NCI-H146 treated with DMSO at 0.1 percent for 48 hours (cell line): ENCODE measurements around the gene HOXC4.

ENCODE experiments used
- DNase-seq: peaks from one replicate; lab custom pipeline; 2025; ENCODE audit not compliant: unreplicated experiment; lab: John Stamatoyannopoulos, UW

HOXC4 gene

DNA sequence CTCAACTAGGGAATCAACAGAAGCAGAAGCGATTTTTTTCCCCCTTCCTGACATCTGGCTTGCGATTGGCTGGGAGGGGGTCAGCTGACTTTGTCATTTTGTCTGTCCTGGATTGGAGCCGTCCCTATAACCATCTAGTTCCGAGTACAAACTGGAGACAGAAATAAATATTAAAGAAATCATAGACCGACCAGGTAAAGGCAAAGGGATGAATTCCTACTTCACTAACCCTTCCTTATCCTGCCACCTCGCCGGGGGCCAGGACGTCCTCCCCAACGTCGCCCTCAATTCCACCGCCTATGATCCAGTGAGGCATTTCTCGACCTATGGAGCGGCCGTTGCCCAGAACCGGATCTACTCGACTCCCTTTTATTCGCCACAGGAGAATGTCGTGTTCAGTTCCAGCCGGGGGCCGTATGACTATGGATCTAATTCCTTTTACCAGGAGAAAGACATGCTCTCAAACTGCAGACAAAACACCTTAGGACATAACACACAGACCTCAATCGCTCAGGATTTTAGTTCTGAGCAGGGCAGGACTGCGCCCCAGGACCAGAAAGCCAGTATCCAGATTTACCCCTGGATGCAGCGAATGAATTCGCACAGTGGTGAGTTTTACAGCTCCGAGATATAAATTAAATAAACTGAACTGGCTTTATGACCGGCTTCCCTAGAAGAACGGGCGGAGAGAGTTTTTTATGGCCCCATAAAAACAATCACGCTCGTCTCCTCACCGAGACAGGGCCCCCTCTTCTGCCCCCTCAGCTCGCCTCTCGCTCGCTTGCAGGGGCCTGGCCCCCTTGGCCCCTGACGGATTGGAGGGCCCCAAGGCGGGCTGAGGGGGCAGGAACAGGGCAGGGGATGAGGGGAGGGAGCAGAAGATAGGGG lies 25.1 kb upstream of the HOXC4 start, which contains the start of gene HOXC6:
Gene HOXC6 (plus strand): TSS at position 127 of the 888 bp plus-strand sequence. CDS start 82 bp downstream, at position 209.
- DNase-seq: no peak

DNA sequence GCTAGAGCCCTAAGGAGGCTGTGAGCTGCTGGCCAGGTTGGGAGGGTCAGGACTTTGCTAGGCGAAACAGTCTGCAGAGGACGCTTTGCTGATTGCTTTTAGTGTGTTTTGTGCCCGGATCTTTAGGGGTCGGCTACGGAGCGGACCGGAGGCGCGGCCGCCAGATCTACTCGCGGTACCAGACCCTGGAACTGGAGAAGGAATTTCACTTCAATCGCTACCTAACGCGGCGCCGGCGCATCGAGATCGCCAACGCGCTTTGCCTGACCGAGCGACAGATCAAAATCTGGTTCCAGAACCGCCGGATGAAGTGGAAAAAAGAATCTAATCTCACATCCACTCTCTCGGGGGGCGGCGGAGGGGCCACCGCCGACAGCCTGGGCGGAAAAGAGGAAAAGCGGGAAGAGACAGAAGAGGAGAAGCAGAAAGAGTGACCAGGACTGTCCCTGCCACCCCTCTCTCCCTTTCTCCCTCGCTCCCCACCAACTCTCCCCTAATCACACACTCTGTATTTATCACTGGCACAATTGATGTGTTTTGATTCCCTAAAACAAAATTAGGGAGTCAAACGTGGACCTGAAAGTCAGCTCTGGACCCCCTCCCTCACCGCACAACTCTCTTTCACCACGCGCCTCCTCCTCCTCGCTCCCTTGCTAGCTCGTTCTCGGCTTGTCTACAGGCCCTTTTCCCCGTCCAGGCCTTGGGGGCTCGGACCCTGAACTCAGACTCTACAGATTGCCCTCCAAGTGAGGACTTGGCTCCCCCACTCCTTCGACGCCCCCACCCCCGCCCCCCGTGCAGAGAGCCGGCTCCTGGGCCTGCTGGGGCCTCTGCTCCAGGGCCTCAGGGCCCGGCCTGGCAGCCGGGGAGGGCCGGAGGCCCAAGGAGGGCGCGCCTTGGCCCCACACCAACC lies 23.9 kb upstream of the HOXC4 start:
- no peak for DNase-seq

DNA sequence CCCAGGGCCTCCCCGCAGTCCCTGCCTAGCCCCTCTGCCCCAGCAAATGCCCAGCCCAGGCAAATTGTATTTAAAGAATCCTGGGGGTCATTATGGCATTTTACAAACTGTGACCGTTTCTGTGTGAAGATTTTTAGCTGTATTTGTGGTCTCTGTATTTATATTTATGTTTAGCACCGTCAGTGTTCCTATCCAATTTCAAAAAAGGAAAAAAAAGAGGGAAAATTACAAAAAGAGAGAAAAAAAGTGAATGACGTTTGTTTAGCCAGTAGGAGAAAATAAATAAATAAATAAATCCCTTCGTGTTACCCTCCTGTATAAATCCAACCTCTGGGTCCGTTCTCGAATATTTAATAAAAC lies 23.2 kb upstream of the HOXC4 start:
- DNase-seq: no peak

DNA sequence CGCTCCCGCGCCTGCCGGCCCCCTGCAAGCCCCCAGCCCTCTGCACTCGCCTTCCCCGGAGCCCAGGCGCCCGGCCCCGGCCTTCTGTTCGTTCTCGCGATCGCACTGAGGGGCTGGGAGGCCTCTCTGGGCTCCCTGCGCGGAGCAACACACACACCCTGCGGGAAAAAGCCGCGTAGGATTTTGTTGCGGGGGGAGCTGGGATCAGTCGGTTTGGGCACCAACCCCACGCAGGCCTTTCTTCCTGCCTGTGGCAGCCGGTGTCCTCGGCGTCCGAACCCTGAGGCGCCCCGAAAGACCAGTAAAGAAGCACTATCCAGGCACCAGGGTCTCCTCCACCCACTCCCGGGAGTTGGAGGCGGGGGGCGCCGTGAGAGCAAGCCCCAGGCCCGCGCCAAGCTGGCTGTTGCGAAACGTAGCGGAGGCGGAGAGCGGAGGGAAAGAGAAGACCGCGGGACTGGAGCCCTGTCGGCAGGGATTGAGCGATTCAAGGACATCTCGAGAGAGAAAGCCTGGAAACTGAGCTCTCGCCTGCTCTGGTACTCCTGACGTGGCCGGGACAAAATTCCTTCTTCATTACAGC lies 22.7 kb upstream of the HOXC4 start:
- DNase-seq: no peak

DNA sequence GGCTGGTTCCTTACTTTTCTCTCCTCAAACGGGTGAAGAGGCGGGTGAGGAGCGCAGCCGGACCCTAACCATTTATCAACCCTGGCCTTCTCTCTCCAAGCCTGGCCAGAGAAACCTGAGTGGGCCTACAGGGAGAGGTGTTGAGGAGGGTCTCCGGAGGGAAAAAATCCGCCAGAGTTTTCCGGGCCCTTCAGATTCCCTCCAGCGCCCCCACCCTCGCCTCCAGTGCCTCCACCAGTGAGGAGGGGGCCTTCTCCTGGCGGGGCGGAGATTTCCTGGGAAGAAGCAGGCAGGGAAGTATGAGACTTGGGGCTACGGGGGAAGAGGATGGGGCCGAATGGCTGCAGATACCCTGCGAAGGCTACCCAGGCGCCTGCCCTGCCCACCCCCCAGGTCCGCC lies 22.2 kb upstream of the HOXC4 start:
- DNase-seq: no peak

DNA sequence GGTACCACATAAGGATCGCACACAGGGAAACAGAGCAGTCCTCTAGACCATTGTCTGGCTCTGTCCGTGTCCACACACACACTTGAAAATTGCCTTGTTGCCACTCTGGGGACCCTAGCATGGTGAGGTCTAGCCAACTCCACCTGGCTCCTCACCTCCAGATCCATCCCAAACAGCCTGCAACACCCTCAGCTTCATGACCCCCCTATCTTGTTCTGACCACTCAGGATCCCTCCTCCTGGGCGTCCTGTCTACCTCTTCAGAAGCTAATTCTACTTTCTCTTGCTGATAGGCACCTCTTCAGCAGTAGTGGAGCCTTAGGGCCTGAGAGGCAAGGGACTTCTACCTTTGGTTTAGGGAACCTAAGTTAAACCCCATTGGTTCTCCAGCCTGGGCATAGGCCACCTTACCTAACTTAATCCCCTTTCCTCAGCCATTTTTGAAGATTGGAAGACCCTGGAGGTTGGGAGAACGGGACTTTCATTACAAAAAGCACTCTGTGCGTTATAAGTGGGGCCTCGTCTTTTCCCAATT lies 21.5 kb upstream of the HOXC4 start:
- no peak for DNase-seq

DNA sequence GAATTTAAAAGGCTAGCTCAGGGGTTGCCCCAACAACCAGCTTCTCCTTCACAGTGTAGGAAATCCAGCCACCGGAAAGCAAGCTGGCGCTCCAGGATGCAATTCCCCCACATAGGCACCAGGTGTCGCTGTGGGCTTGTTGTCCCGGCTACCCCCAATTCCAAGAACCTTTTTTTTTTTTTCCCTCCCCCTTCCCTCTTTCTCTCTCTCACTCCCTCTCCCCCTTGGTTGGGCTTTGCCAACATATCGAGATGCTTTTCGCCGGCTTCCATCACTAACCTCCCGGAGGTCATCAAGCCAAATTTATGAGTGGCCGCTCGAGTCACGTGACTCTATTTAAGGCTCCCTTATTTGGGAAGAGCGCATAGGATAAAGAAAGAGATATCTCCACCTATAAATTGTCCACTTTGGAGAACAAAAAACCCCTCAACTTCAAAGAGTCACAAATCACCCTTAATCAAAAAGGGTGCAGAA lies 21.0 kb upstream of the HOXC4 start, which contains the start of gene HOXC5:
Gene HOXC5 (plus strand): TSS at position 424 of the 474 bp plus-strand sequence. CDS start 73 bp downstream, outside the sequence.
- DNase-seq: peak; percentile 33

DNA sequence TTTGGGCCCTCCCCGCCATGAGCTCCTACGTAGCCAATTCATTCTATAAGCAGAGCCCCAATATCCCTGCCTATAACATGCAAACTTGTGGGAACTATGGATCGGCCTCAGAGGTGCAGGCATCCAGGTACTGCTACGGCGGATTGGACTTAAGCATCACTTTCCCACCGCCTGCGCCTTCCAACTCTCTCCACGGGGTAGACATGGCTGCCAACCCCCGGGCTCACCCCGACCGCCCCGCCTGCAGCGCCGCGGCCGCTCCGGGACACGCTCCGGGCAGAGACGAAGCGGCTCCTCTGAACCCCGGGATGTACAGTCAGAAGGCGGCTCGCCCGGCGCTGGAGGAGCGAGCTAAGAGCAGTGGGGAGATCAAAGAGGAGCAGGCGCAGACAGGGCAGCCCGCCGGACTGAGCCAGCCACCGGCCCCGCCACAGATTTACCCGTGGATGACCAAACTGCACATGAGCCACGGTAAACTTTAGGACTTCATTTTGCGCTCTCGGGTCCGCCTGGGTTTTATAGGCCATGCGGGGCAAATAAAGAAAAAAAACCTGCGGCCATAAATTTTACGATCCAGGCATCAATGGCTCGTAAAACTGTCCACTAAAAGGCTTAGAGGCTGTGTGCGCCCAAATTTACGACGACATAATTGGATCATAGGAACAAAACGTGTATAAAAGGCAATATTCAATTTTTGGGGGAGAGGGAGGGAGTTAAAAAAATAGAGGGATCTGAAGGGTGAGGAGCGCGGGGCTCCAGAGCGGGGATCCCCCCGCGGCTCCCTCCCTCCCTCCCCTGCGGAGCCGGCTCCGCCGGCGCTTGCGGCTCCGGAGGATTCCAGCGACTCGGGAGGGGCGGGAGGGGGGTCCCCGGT lies 20.3 kb upstream of the HOXC4 start:
- DNase-seq: no peak

DNA sequence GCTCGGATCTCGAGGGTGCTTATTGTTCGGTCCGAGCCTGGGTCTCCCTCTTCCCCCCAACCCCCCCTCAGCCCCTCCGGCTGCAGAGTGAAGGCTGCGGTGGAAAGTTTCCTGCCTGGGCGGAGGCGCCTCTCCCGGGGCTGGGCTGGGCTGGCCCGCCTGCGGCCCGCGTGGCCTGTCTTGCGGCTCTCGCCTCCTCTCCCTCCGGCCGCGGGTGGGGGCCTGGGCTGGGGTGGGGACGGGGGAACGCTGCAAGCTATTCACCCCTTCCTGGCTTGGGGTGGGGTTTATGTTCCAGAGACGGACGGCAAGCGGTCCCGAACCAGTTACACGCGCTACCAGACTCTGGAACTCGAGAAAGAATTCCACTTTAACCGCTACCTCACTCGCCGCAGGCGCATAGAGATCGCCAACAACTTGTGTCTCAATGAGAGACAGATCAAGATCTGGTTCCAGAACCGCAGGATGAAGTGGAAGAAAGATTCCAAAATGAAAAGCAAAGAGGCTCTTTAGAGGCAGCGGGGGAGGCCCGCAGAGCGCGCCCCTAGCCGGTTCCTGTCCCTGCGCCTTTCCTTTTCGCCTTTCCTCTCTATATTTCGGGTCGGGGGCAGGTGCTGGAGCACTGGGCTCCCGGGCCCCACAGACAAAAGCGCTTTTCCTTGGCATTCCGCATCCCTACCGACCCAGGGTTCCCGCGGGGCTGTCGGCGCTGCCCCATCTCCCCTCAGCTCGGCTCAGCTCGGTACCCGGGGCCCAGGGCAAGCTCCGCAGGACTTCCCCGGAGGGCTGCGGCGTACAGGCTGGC lies 19.5 kb upstream of the HOXC4 start:
- no peak for DNase-seq

DNA sequence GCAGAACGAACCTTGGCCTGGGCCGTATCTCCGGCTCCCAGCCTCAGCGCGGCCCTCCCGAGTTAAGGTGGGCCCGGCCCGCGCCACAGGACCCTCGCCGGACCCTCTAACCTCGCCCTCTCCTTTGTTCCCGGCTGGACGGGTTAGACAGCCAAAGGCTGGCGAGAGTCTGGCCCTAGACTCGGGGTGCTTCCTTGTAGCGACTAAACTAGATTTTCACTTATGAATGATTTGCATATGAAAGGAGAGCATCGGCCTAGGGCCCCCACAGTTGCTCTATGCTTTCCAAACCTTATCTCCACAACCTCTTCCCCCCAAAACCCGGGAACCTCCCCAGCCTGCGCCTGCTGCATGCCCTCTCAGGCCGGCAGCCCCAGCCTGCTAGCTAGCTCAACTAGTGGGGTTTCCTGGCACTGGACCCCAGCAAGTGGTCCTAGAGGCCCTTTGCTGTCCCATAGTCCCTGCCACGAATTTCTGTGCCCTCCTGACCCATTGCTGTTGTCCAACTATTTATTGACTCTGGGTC lies 18.8 kb upstream of the HOXC4 start:
- no peak for DNase-seq

DNA sequence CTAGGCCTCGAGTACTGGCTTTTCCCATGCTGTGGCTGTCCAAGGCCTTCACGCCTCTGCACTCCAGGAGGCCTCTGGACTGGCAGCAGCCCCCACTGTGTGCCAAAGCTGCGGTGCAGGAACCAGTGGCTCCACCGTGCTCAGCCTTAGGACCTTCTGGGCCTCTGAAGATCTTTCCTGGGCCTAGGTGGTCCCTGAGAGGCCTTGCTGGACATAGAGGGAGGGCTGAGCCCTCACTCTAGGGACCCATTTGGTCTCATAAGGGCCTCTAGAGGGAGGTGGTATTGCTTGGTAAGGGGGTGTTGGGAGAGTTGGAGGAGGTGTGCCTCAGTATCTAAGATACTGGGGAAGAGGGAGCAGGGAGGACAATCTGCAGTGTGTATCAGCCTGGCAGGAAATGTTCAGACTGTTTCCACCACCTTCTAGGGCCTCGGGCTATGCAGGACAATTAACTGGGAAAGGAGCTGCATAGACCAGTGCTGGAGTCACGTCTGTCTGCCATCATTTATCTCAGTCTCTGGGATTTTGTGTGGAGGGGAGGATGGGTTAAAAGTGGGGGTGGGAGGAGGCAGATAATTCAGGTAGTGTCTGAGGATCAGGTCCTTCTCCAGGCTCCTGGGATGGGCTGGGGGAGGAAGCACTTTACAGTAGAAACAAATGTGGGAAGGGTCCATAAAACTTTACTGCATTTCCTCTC lies 17.9 kb upstream of the HOXC4 start:
- DNase-seq: no peak

DNA sequence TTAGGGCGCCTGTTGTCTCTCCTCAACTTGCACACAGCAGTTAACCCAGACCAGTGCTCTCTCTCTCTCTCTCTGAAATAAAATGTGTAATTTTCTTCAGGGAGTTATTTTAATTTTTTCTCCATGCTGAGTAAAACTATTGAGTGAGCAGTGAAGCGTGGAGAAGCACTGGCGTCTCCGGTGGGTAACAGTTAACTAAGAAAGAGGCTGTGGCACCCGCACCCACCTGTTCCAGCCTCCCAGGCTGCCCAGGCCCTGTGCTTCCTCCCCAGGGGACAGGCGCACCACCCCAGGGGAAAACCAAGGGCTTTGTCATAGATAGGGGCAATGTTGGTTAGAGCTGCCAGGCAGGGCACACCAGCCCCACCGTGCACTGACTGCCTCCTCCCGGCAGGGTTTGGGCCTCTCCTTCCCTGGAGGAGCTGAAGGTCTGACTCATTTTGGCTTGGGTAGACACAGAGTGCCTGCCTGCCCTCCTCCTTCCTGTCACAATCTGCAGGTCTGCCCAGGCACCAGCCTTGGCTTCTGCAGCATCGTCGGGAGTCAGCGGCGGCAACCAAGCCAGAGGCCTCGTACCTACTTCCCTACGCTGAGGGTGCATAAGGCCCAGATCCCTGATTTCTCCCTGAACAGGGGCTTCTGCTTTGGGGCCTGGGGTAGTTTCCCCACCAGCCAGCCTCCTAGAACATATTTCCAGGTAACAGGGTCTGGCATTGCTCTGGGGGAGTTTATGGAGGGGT lies 16.8 kb upstream of the HOXC4 start:
- no peak for DNase-seq

DNA sequence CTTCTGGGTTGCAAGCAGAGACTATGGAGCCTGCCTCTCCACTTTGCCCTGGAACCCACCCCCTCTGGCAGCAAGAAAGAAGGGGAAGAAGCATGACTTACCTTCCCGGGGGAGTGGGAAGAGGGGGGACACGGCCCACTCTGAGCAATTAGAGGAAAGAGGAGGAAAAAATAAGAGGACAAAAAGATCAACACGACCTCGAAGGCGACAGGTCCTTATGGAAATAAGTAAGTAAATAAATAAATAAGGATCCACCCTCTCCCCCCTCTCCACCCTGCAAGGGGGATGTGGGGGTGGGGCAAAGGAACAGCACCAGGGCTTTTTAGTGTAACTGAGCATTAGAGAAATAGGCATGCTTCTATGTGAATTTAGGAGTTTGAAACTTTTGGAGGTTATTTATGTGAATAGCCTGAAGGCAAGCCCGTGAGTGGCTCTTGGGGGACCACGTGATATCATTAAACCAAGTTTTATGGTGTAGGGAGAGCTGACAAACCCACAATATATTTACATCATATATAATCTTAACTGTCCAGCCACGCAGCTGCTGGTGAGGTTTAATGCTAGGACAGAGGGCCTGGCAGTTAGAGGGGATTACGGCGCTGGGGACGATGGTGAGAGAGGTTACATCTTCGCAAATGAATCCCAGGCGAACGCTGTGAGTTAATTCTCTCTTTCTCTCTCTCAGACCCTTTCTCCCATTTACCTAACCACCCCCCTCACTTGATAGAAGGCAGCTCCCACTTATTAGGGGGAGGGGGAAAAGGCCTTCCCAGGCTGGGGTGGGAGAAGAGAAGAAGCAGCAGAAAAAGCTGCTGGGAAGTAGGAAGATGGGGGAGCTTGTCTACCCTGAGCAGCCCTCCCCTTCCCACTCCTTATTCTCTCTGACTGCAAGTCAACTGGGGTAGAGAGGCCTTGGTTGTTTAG lies 16.0 kb upstream of the HOXC4 start:
- no peak for DNase-seq

DNA sequence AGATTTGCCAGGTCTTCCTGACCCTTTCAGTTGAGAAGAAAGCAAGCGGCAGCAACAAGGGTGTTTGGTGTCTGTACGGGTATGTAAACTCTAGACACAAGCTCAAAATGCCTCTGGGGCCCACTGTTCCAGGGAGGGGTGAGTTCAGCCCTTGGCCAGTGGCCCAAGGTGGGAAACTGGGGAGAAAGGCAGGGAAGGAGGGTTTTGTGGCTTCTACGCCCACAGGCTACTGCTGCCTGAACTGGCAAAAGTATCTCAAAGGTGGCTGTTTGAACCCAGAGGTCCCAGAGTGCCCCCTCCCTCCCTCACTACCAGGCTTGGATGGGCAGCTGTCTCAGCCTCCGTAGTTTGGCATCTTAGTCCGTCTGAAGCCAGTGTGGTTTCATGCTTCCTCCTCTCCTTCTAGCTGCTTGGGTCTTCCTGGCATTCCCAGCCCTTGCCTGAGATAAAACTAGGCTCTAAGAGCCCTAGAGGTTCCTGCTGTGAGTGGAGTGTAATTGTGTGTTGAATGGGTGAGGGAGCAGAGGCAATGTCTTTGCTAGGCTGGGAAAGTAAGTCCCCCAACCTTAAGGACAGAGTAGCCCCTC lies 15.3 kb upstream of the HOXC4 start:
- no peak for DNase-seq

DNA sequence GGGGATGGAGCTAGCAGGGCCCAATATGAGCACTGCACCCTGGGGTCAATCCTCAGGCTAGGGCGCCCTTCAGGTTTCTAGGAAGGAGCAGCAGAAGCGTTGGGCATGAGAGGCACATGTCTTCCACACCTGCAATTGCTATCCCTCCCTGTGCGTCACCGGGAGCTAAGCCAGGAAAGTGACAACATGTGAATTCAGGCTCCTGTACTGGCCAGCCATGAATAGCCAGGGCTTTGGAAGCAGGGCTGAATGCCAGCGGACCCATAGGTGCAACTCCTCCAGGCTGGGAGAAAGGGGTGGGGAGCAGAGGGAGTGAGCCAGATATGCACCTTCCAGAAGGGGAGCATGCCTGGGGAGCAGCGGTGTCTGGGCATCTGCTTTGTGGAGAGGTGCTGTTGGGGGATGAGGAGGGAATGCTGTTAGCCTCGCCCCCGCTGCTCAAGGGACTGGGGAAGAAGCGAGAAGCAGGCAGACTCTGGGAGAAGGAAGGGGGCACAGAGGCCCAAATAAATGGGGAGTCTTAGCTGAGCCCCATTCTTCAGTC lies 14.7 kb upstream of the HOXC4 start:
- DNase-seq: no peak
